SU-DHL-6 (cell line): ENCODE results near the gene LAMA2.

Experiments used
- H2AFZ ChIP-seq: fragments of 200-600 bp; sonication (generic); 2 replicates; pipeline ENCODE4 v1.6.1; 2014; ENCODE audit warnings: low read depth, mild to moderate bottlenecking, moderate library complexity, mixed read lengths, antibody characterized with exemption, low read length; ENCODE audit not compliant: severe bottlenecking
- H3F3A ChIP-seq: fragments of 200-600 bp; shearing (Covaris generic); 2 replicates; pipeline ENCODE4 v1.6.0; 2016; ENCODE audit warnings: antibody characterized with exemption, mild to moderate bottlenecking; ENCODE audit not compliant: insufficient read depth
- H3K27ac ChIP-seq: fragments of 200-600 bp; sonication (generic); 2 replicates; pipeline ENCODE4 v1.5.1; 2016; ENCODE audit warnings: low read depth, mild to moderate bottlenecking, low read length, moderate library complexity, mixed read lengths
- H3K27me3 ChIP-seq: fragments of 200-600 bp; sonication (generic), shearing (Covaris generic); 2 replicates; pipeline ENCODE4 v1.6.0; 2014; ENCODE audit warnings: mild to moderate bottlenecking, low read length
- H3K36me3 ChIP-seq: fragments of 200-600 bp; sonication (generic); 2 replicates; pipeline ENCODE4 v1.6.1; 2014; ENCODE audit warnings: mild to moderate bottlenecking, low read length, mixed read lengths
- H3K4me2 ChIP-seq: fragments of 300-600, 200-600 bp; shearing (Covaris generic), sonication (generic); 2 replicates; pipeline ENCODE4 v1.6.0; 2014; ENCODE audit warnings: low read length, low read depth, mild to moderate bottlenecking; ENCODE audit not compliant: poor library complexity, severe bottlenecking
- H3K4me3 ChIP-seq: fragments of 200-600 bp; sonication (generic); 2 replicates; pipeline ENCODE4 v1.5.1; 2014; ENCODE audit warnings: antibody characterized with exemption, low read length, mild to moderate bottlenecking, mixed read lengths; ENCODE audit not compliant: insufficient read depth, poor library complexity, severe bottlenecking
- H3K79me2 ChIP-seq: fragments of 200-600 bp; sonication (generic); 2 replicates; pipeline ENCODE4 v1.6.1; 2014; ENCODE audit warnings: mild to moderate bottlenecking, low read length, moderate library complexity; ENCODE audit not compliant: insufficient read depth
- H3K9ac ChIP-seq: fragments of 200-600 bp; sonication (generic); 2 replicates; pipeline ENCODE4 v1.7.0; 2014; ENCODE audit warnings: mild to moderate bottlenecking, low read length
- H3K9me2 ChIP-seq: fragments of 200-600 bp; sonication (generic); replicated peaks from 2 replicates; pipeline ENCODE4 v1.6.1; 2014; ENCODE audit warnings: low read length; ENCODE audit not compliant: insufficient read depth
- H3K9me3 ChIP-seq: fragments of 200-600 bp; sonication (generic); 2 replicates; pipeline ENCODE4 v1.6.1; 2014; ENCODE audit warnings: low read length, mixed read lengths; ENCODE audit not compliant: insufficient read depth
- H4K20me1 ChIP-seq: fragments of 200-600 bp; sonication (generic); 2 replicates; pipeline ENCODE4 v1.6.1; 2014; ENCODE audit warnings: low read depth, mild to moderate bottlenecking, antibody characterized with exemption, low read length, moderate library complexity, mixed read lengths
- CTCF ChIP-seq: fragments of 200-600 bp; sonication (generic); IDR thresholded peaks from one replicate; pipeline ENCODE4 v1.5.1; 2017; ENCODE audit warnings: antibody characterized with exemption, mild to moderate bottlenecking, low read length, moderate library complexity; ENCODE audit not compliant: insufficient read depth, poor library complexity, severe bottlenecking
- EZH2phosphoT487 ChIP-seq: fragments of 200-600 bp; sonication (generic), shearing (Covaris generic); conservative IDR thresholded peaks from 2 replicates; pipeline ENCODE4 v1.6.1; 2018; ENCODE audit warnings: mild to moderate bottlenecking, antibody characterized with exemption, low read length, moderate library complexity, mixed read lengths

LAMA2 gene

GRCh38 chr6:129280293-129280644 is 397.3 kb downstream of the LAMA2 start:
- Histone ChIP-seq H2AFZ (no peak overlapping the region), H3K79me2 (no peaks in the 10 kb centered on the region), H3K36me3 (no peaks in the 10 kb centered on the region), H3K27ac (no peak overlapping the region), H3K9me2 (no peaks in the 10 kb centered on the region), H3K27me3 (no peaks in the 10 kb centered on the region), H3K9me3 (no peaks in the 10 kb centered on the region), H3K4me2 (no peak overlapping the region), H3F3A (no peaks in the 10 kb centered on the region), H3K9ac (no peak overlapping the region), H4K20me1 (no peaks in the 10 kb centered on the region), H3K4me3 (no peak overlapping the region)
- no peak for TF ChIP-seq EZH2phosphoT487
- TF ChIP-seq CTCF: no peak

- Histone ChIP-seq H3K27ac (no peak overlapping the region), H3K79me2 (no peaks in the 10 kb centered on the region), H2AFZ (no peak overlapping the region), H3K27me3 (no peaks in the 10 kb centered on the region), H3K36me3 (no peaks in the 10 kb centered on the region), H3F3A (no peaks in the 10 kb centered on the region), H3K9me3 (no peaks in the 10 kb centered on the region), H3K9ac (no peak overlapping the region), H3K4me3 (no peak overlapping the region), H3K4me2 (no peak overlapping the region), H4K20me1 (no peaks in the 10 kb centered on the region), H3K9me2 (no peaks in the 10 kb centered on the region)
- TF ChIP-seq CTCF (no peak), EZH2phosphoT487 (no peak)
Observed at GRCh38 chr6:129280749-129281148, 397.8 kb downstream of the LAMA2 start.

GRCh38 chr6:129281168-129281796 is 398.3 kb downstream of the LAMA2 start:
- Histone ChIP-seq H3K9ac (no peak overlapping the region), H3K9me3 (no peaks in the 10 kb centered on the region), H3K79me2 (no peaks in the 10 kb centered on the region), H3F3A (no peaks in the 10 kb centered on the region), H4K20me1 (no peaks in the 10 kb centered on the region), H3K9me2 (no peaks in the 10 kb centered on the region), H2AFZ (no peak overlapping the region), H3K27ac (no peak overlapping the region), H3K27me3 (no peaks in the 10 kb centered on the region), H3K4me3 (no peak overlapping the region), H3K4me2 (no peak overlapping the region), H3K36me3 (no peaks in the 10 kb centered on the region)
- TF ChIP-seq CTCF (no peak), EZH2phosphoT487 (no peak)
